ENCODE data around the gene PABPC3. TPM values are rescaled to one million over a fixed set of nuclear protein-coding genes. Genes with fewer than 3 reads are reported as not detected.

The PABPC3 gene
- under 0.01 and 0.17 TPM in 2 replicates for total RNA-seq

DNA sequence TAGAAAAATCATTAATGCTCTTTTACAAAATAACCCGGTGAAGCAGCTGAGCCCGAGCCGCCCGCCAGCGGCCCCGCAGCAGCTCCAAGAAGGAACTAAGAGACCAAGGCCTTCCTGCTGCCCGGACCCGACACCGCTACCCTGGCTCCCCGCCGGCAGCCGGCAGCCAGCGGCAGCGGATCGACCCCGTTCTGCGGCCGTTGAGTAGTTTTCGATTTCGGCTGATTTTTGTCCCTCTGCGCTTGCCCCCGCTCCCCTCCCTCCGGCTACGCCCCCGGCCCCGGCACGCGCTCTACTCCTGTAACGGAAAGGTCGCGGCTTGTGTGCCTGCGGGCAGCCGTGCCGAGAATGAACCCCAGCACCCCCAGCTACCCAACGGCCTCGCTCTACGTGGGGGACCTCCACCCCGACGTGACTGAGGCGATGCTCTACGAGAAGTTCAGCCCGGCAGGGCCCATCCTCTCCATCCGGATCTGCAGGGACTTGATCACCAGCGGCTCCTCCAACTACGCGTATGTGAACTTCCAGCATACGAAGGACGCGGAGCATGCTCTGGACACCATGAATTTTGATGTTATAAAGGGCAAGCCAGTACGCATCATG, at the start of gene PABPC3:
PABPC3 (plus strand) TSS at position 286 of the 603 bp plus-strand sequence; CDS start at position 349, 63 bp downstream.

Other genes starting within 250 kb of the PABPC3 start
- gene AMER2, start 76.2 kb downstream of the PABPC3 start, total RNA-seq: under 0.01 TPM in 1 of 2 replicates, not detected in the other
- 7.8 and 12.6 TPM in 2 replicates for gene MTMR6, start 191.4 kb downstream of the PABPC3 start, total RNA-seq
- 13.7 and 21.9 TPM in 2 replicates for gene NUP58, start 205.5 kb downstream of the PABPC3 start, total RNA-seq